RWPE2 (cell line): ENCODE data around the gene OPALIN.

Source experiments
- ATAC-seq: fragments of 200-7000 bp; cut with Tn5 transposase; 3 replicates; pipeline ENCODE4 v1.9.1; 2021; ENCODE audit warnings: low read depth
- DNase-seq: peaks from one replicate; pipeline ENCODE4 v3.0.0-alpha.2; 2020; ENCODE audit warnings: low spot score
- H3K27ac ChIP-seq: fragments of 450-650 bp; 2 replicates; pipeline ENCODE4 v1.5.1; 2017; ENCODE audit warnings: mild to moderate bottlenecking; ENCODE audit not compliant: poor library complexity, severe bottlenecking
- H3K27me3 ChIP-seq: fragments of 250-450 bp; sonication (Bioruptor Pico); 2 replicates; pipeline ENCODE4 v1.5.1; 2021; ENCODE audit warnings: mild to moderate bottlenecking, moderate library complexity; ENCODE audit not compliant: insufficient read depth, poor library complexity, severe bottlenecking
- H3K36me3 ChIP-seq: fragments of 250-450 bp; sonication (Bioruptor Pico); 2 replicates; pipeline ENCODE4 v1.5.1; 2020; ENCODE audit warnings: low read depth, mild to moderate bottlenecking, moderate library complexity
- H3K4me1 ChIP-seq: fragments of 250-450 bp; sonication (Bioruptor Pico); 2 replicates; pipeline ENCODE4 v1.5.1; 2021; ENCODE audit warnings: mild to moderate bottlenecking, moderate library complexity; ENCODE audit not compliant: insufficient read depth, poor library complexity, severe bottlenecking
- H3K4me3 ChIP-seq: fragments of 250-450 bp; sonication (Bioruptor Pico); 2 replicates; pipeline ENCODE4 v1.5.1; 2021; ENCODE audit warnings: mild to moderate bottlenecking, moderate library complexity; ENCODE audit not compliant: severe bottlenecking
- H3K9me3 ChIP-seq: fragments of 250-450 bp; sonication (Bioruptor Pico); 2 replicates; pipeline ENCODE4 v1.5.1; 2021; ENCODE audit warnings: mild to moderate bottlenecking, moderate library complexity; ENCODE audit not compliant: severe bottlenecking
- TF ChIP-seq, protein P1 (sequence below): fragments of 450-650 bp; IDR thresholded peaks from one replicate; pipeline ENCODE4 v1.5.1; 2017; ENCODE audit warnings: mild to moderate bottlenecking, moderate library complexity; ENCODE audit not compliant: poor library complexity, severe bottlenecking

OPALIN gene

GRCh38 chr10:96370584-96371157 is 11.9 kb upstream of the OPALIN start:
- no peaks in the 10 kb centered on the region for H3K36me3 ChIP-seq
- ATAC-seq (peak; percentile 15; the same call in 1 of the 3 replicates), DNase-seq (no peak)
- H3K27ac ChIP-seq = no peak overlapping the region
- H3K4me1 ChIP-seq = peaks cover 4% of the 10 kb centered on the region
- H3K9me3 ChIP-seq = no peaks in the 10 kb centered on the region
- H3K27me3 ChIP-seq = no peaks in the 10 kb centered on the region
- H3K4me3 ChIP-seq = no peak overlapping the region
- TF ChIP-seq, protein P1, sequence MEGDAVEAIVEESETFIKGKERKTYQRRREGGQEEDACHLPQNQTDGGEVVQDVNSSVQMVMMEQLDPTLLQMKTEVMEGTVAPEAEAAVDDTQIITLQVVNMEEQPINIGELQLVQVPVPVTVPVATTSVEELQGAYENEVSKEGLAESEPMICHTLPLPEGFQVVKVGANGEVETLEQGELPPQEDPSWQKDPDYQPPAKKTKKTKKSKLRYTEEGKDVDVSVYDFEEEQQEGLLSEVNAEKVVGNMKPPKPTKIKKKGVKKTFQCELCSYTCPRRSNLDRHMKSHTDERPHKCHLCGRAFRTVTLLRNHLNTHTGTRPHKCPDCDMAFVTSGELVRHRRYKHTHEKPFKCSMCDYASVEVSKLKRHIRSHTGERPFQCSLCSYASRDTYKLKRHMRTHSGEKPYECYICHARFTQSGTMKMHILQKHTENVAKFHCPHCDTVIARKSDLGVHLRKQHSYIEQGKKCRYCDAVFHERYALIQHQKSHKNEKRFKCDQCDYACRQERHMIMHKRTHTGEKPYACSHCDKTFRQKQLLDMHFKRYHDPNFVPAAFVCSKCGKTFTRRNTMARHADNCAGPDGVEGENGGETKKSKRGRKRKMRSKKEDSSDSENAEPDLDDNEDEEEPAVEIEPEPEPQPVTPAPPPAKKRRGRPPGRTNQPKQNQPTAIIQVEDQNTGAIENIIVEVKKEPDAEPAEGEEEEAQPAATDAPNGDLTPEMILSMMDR = peak; percentile 80

- no peak overlapping the region for H3K4me3 ChIP-seq
- no peaks in the 10 kb centered on the region for H3K9me3 ChIP-seq
- TF ChIP-seq, protein P1 = no peak
- ATAC-seq (no peak), DNase-seq (no peak)
- H3K4me1 ChIP-seq = peaks cover 4% of the 10 kb centered on the region
- no peaks in the 10 kb centered on the region for H3K36me3 ChIP-seq
- H3K27ac ChIP-seq = no peak overlapping the region
- no peaks in the 10 kb centered on the region for H3K27me3 ChIP-seq
Measured at GRCh38 chr10:96369890-96370583, 11.2 kb upstream of the OPALIN start.

DNA sequence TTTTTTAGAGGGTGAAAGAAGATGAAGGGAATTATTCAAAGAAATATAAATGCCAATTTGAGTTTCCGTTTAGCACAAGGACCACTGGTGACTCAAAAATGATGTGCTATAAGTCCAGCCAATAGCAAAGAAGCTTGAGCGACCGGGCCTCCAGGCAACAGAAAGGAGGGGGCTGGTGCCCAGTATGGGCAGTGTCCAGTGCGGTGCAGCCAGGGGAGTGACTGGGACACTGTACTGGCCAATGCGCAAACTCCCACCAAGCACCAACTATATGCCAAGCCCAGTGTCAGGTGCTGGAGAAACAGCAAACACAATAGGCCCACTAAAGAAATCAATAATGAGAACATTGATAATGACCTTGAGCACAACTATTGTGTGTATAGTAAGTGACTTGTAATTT is 10.2 kb upstream of the OPALIN start:
- H3K27ac ChIP-seq = no peak overlapping the region
- ATAC-seq (no peak), DNase-seq (no peak)
- TF ChIP-seq, protein P1 = no peak
- no peaks in the 10 kb centered on the region for H3K27me3 ChIP-seq
- no peaks in the 10 kb centered on the region for H3K9me3 ChIP-seq
- H3K36me3 ChIP-seq = no peaks in the 10 kb centered on the region
- H3K4me1 ChIP-seq = peaks cover 4% of the 10 kb centered on the region
- no peak overlapping the region for H3K4me3 ChIP-seq

DNA sequence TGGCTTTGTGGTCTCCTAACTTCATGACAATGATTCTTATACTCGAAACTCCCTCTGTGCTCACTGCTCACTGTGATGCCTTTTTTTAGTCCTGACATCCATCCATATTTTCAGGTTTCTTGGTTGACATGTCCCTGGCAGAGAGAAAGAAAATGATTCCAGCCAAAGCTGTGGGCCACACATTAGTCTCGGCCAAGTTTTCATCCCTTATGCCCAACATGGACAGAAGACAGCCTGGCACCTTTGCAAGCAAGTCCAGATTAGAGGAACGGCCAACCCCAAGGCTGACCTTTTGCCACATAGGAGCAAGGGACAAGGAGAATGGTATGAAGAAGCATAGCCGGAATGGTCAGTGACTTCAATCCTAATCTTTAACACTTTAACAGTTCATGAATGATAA is 8.7 kb upstream of the OPALIN start:
- no peak overlapping the region for H3K27ac ChIP-seq
- no peak for ATAC-seq
- H3K36me3 ChIP-seq = no peaks in the 10 kb centered on the region

GRCh38 chr10:96366508-96366907 is 7.7 kb upstream of the OPALIN start:
- no peak for DNase-seq
- Histone ChIP-seq H3K9me3 (no peaks in the 10 kb centered on the region), H3K4me3 (no peak overlapping the region), H3K4me1 (peaks cover 4% of the 10 kb centered on the region), H3K27ac (no peak overlapping the region), H3K27me3 (no peaks in the 10 kb centered on the region), H3K36me3 (no peaks in the 10 kb centered on the region)
- TF ChIP-seq, protein P1 = no peak
- peak; percentile 49 for ATAC-seq

More for the DNA sequence above, 8.7 kb upstream of the OPALIN start:
- TF ChIP-seq, protein P1 = no peak
- no peaks in the 10 kb centered on the region for H3K9me3 ChIP-seq
- DNase-seq = no peak
- H3K4me3 ChIP-seq = no peak overlapping the region
- H3K27me3 ChIP-seq = no peaks in the 10 kb centered on the region
- peaks cover 4% of the 10 kb centered on the region for H3K4me1 ChIP-seq
